HCT116 (cell line): Measurements from ENCODE around the gene CGN. TPM values are rescaled to one million over a fixed set of nuclear protein-coding genes. Genes with fewer than 3 reads are reported as not detected.

ENCODE experiments used
- ATAC-seq: fragments of 200-7000 bp; cut with Tn5 transposase; 2 replicates; pipeline ENCODE4 v1.9.1; 2020; ENCODE audit warnings: mild to moderate bottlenecking, moderate library complexity
- BruUV-seq: library from RNA; stranded (reverse); fragments of 400-500 nt; replicated peaks from 2 replicates; lab custom pipeline; 2021; lab: Mats Ljungman, UMichigan
- CTCF ChIA-PET: fragments of 300-600 bp; sonication (Branson Sonifier 250); formaldehyde crosslinking; loops from one replicate; lab custom pipeline; 2021; ENCODE audit warnings: antibody characterized with exemption; lab: Charles Lee
- POLR2A ChIA-PET: fragments of 300-600, 350-600 bp; sonication (Branson Sonifier 250); formaldehyde crosslinking; loops from one replicate; lab custom pipeline; 2021; ENCODE audit warnings: antibody characterized with exemption; lab: Charles Lee
- RAD21 ChIA-PET, 2 experiments: fragments of 300-600 bp; sonication (Branson Sonifier 250); formaldehyde crosslinking; loops; one replicate each; lab custom pipeline; 2023; ENCODE audit warnings: low total read pairs in 2 of 2; ENCODE audit not compliant: uncharacterized antibody in 2 of 2, unreplicated experiment in 2 of 2, low non-redundant PET in 1 of 2; lab: Charles Lee
- DNase-seq: peaks from one replicate; pipeline ENCODE4 v3.0.0-alpha.2; 2010; ENCODE audit warnings: low read depth, low spot score
- H2AFZ ChIP-seq: fragments of 200-600 bp; shearing (Covaris generic), sonication (generic); 2 replicates; pipeline ENCODE4 v1.6.1; 2017; ENCODE audit warnings: low read depth, mixed run types, mixed read lengths, antibody characterized with exemption, low read length; ENCODE audit not compliant: poor library complexity, severe bottlenecking
- H3K27ac ChIP-seq: 2 replicates; pipeline ENCODE4 v1.5.1; 2012; ENCODE audit warnings: low read depth, low read length
- H3K27me3 ChIP-seq: fragments of 200-600 bp; sonication (generic); 2 replicates; pipeline ENCODE4 v1.6.1; 2016; ENCODE audit warnings: mixed run types, low read length, mixed read lengths; ENCODE audit not compliant: insufficient read depth
- H3K36me3 ChIP-seq, 2 experiments: fragments of 200-500 bp in 1 of 2; fragments of 200-600 bp in 1 of 2; sonication (Bioruptor generic) in 1 of 2; sonication (generic) in 1 of 2; 2 replicates each; pipeline versions ENCODE4 v1.5.1 to v1.6.1; 2014 to 2016; ENCODE audit warnings: low read length in 2 of 2, inconsistent platforms in 1 of 2, mixed read lengths in 1 of 2, mixed run types in 1 of 2; ENCODE audit not compliant: insufficient read depth in 2 of 2, control insufficient read depth in 1 of 2
- H3K4me1 ChIP-seq, 2 experiments: fragments of 200-600 bp in 1 of 2; sonication (generic) in 1 of 2; 2 replicates each; pipeline versions ENCODE4 v1.5.1 to v1.6.1; 2012 to 2017; ENCODE audit warnings: low read length in 2 of 2, inconsistent platforms in 1 of 2, mild to moderate bottlenecking in 1 of 2, mixed read lengths in 1 of 2, mixed run types in 1 of 2, moderate library complexity in 1 of 2; ENCODE audit not compliant: insufficient read depth in 2 of 2, control insufficient read depth in 1 of 2
- H3K4me2 ChIP-seq: fragments of 200-600 bp; sonication (generic); 2 replicates; pipeline ENCODE4 v1.6.1; 2017; ENCODE audit warnings: mixed run types, low read length, mixed read lengths
- H3K4me3 ChIP-seq, 2 experiments: fragments of 200-600 bp in 1 of 2; sonication (generic) in 1 of 2; replicated peaks in 1 of 2; 2 replicates each; pipeline ENCODE4 v1.5.1; 2011 to 2016; ENCODE audit warnings: low read length in 2 of 2, control low read depth in 1 of 2, low read depth in 1 of 2, mild to moderate bottlenecking in 1 of 2, mixed read lengths in 1 of 2, mixed run types in 1 of 2
- H3K79me2 ChIP-seq: fragments of 200-600 bp; sonication (generic); 2 replicates; pipeline ENCODE4 v1.6.1; 2017; ENCODE audit warnings: mild to moderate bottlenecking, mixed run types, low read length, moderate library complexity, mixed read lengths; ENCODE audit not compliant: insufficient read depth
- H3K9ac ChIP-seq: fragments of 200-600 bp; sonication (generic); 2 replicates; pipeline ENCODE4 v1.6.1; 2016; ENCODE audit warnings: low read length, mixed read lengths
- H3K9me2 ChIP-seq: fragments of 200-600 bp; sonication (generic), shearing (Covaris generic); 2 replicates; pipeline ENCODE4 v1.6.1; 2017; ENCODE audit warnings: mixed run types, mild to moderate bottlenecking, moderate library complexity; ENCODE audit not compliant: insufficient read depth
- H3K9me3 ChIP-seq, 2 experiments: fragments of 200-500 bp in 1 of 2; fragments of 200-600 bp in 1 of 2; sonication (Bioruptor generic) in 1 of 2; sonication (generic) in 1 of 2; 2 replicates each; pipeline ENCODE4 v1.6.1; 2014 to 2017; ENCODE audit warnings: low read length in 2 of 2, mixed read lengths in 2 of 2, inconsistent platforms in 1 of 2, low read depth in 1 of 2, mild to moderate bottlenecking in 1 of 2, mixed run types in 1 of 2, moderate library complexity in 1 of 2; ENCODE audit not compliant: control insufficient read depth in 1 of 2, insufficient read depth in 1 of 2
- H4K20me1 ChIP-seq: fragments of 200-600 bp; sonication (generic), shearing (Covaris generic); 2 replicates; pipeline ENCODE4 v1.6.1; 2017; ENCODE audit warnings: mixed run types, mild to moderate bottlenecking, moderate library complexity; ENCODE audit not compliant: insufficient read depth
- ATF3 ChIP-seq: IDR thresholded peaks from 2 replicates; pipeline ENCODE4 v1.6.1; 2012
- CTCF ChIP-seq, 3 experiments: fragments of 200-600 bp in 1 of 3; sonication (generic) in 1 of 3; IDR thresholded peaks in 2 of 3; conservative IDR thresholded peaks in 1 of 3; 2 replicates each; pipeline ENCODE4 v1.5.1; 2012 to 2017; ENCODE audit warnings: low read depth in 2 of 3, low read length in 2 of 3, antibody characterized with exemption in 1 of 3, borderline replicate concordance in 1 of 3, control low read depth in 1 of 3, mild to moderate bottlenecking in 1 of 3, mixed read lengths in 1 of 3, mixed run types in 1 of 3, moderate library complexity in 1 of 3; ENCODE audit not compliant: insufficient read depth in 1 of 3
- EZH2 ChIP-seq: fragments of 200-600 bp; sonication (generic); IDR thresholded peaks from 2 replicates; pipeline ENCODE4 v1.6.1; 2017; ENCODE audit warnings: antibody characterized with exemption, mixed run types
- EZH2phosphoT487 ChIP-seq: fragments of 200-600 bp; IDR thresholded peaks from 2 replicates; pipeline ENCODE4 v1.6.1; 2018; ENCODE audit warnings: antibody characterized with exemption, borderline replicate concordance
- FOSL1 ChIP-seq: IDR thresholded peaks from 2 replicates; pipeline ENCODE4 v1.6.1; 2012; ENCODE audit warnings: low read depth
- JUND ChIP-seq: IDR thresholded peaks from 2 replicates; pipeline ENCODE4 v1.6.1; 2012
- RAD21 ChIP-seq: IDR thresholded peaks from 2 replicates; pipeline ENCODE4 v1.6.1; 2012; ENCODE audit warnings: low read depth, mild to moderate bottlenecking
- REST ChIP-seq: IDR thresholded peaks from 2 replicates; pipeline ENCODE4 v1.6.1; 2012; ENCODE audit warnings: low read depth
- SIN3A ChIP-seq: IDR thresholded peaks from 2 replicates; pipeline ENCODE4 v1.6.1; 2012; ENCODE audit warnings: low read depth
- SRF ChIP-seq: IDR thresholded peaks from 2 replicates; pipeline ENCODE4 v1.6.1; 2012; ENCODE audit warnings: low read depth
- TCF7L2 ChIP-seq: IDR thresholded peaks from 2 replicates; pipeline ENCODE4 v1.7.0; 2011; ENCODE audit warnings: borderline replicate concordance, inconsistent platforms; ENCODE audit not compliant: insufficient read depth, insufficient read length; ENCODE audit errors: extremely low read depth
- YY1 ChIP-seq: IDR thresholded peaks from 2 replicates; pipeline ENCODE4 v1.6.1; 2011; ENCODE audit warnings: low read length, low read depth, moderate library complexity, mild to moderate bottlenecking; ENCODE audit not compliant: insufficient replicate concordance; ENCODE audit errors: extremely low read depth
- intact Hi-C: fragments of 100-400 bp; cut with micrococcal nuclease; formaldehyde crosslinking; loops from 2 replicates; pipeline ENCODE4 v1.10.0; 2022
- total RNA-seq: library from RNA; stranded (reverse); gene quantifications from one replicate; pipeline ENCODE4 v1.2.1, GENCODE V29; 2021; ENCODE audit not compliant: unreplicated experiment

Gene CGN
- total RNA-seq, 1 experiment from 2014 or later: 19.7 TPM

- ChIA-PET RAD21 (no interaction called here), CTCF (interaction anchor here (0.6 to 1.2 kb wide), 4 partner anchors 15 to 466 kb away, joined by 3 to 5 read pairs (median 3); no protein-coding TSS in a partner anchor), POLR2A (no interaction called here)
- Histone ChIP-seq H3K9ac (no peak overlapping the region), H3K4me1 (peaks cover 10 to 23% of the 10 kb centered on the region in 2 experiments), H3K27me3 (no peaks in the 10 kb centered on the region), H3K36me3 (peaks cover 4 to 15% of the 10 kb centered on the region in 2 experiments; a peak in 3 of 4 replicates), H3K9me3 (no peaks in the 10 kb centered on the region), H3K9me2 (no peaks in the 10 kb centered on the region), H3K4me3 (no peak overlapping the region), H3K4me2 (no peak overlapping the region), H4K20me1 (no peaks in the 10 kb centered on the region), H3K79me2 (no peaks in the 10 kb centered on the region), H2AFZ (no peak overlapping the region), H3K27ac (no peak overlapping the region)
- BruUV-seq: no TSS peak
- DNase-seq: no peak
- intact Hi-C loops: no loop called here
- ATAC-seq: no peak
- no peak for TF ChIP-seq FOSL1
- TF ChIP-seq TCF7L2: no peak
Observed at GRCh38 chr1:151535326-151536271, 24.4 kb downstream of the CGN start.

- POLR2A ChIA-PET: no interaction called here
- Histone ChIP-seq H3K27ac (no peak overlapping the region), H3K36me3 (peaks cover 4 to 15% of the 10 kb centered on the region in 2 experiments; a peak in 2 of 4 replicates), H3K9ac (no peak overlapping the region), H3K4me3 (no peak overlapping the region), H3K9me3 (no peaks in the 10 kb centered on the region), H3K4me2 (no peak overlapping the region), H3K9me2 (no peaks in the 10 kb centered on the region), H3K79me2 (peaks cover 7% of the 10 kb centered on the region; the same call in 1 of the 2 replicates), H3K4me1 (peaks cover 15 to 32% of the 10 kb centered on the region in 2 experiments), H2AFZ (no peak overlapping the region), H4K20me1 (no peaks in the 10 kb centered on the region), H3K27me3 (no peaks in the 10 kb centered on the region)
- no TSS peak for BruUV-seq
- RAD21 ChIA-PET: no interaction called here
- intact Hi-C loops: no loop called here
- CTCF ChIA-PET: no interaction called here
- ATAC-seq (no peak), DNase-seq (no peak)
- TF ChIP-seq REST: no peak
- TF ChIP-seq SIN3A: no peak
- no peak for TF ChIP-seq CTCF (IDR thresholded peaks at IDR 0.05 in 2 of 3, conservative IDR thresholded peaks at IDR 0.05 in 1 of 3; ENCODE audit: borderline replicate concordance in 1 of 3, insufficient read depth in 1 of 3, low read depth in 2 of 3, low read length in 2 of 3)
- TF ChIP-seq EZH2phosphoT487: no peak
- TF ChIP-seq JUND: no peak
- TF ChIP-seq RAD21: no peak
- TF ChIP-seq ATF3: no peak
- TF ChIP-seq EZH2: no peak
- TF ChIP-seq TCF7L2: no peak
- no peak for TF ChIP-seq FOSL1
- no peak for TF ChIP-seq SRF
- no peak for TF ChIP-seq YY1
Observed at GRCh38 chr1:151536499-151536898, 25.3 kb downstream of the CGN start.
